H9 (cell line): ENCODE measurements around the gene UBAC2. TPM values are rescaled to one million over a fixed set of nuclear protein-coding genes. Genes with fewer than 3 reads are reported as not detected.

ENCODE experiments used
- DNase-seq: peaks from one replicate; pipeline ENCODE4 v3.0.0-alpha.2; 2017
- H2AFZ ChIP-seq: one replicate; pipeline ENCODE4 v1.6.1; 2013; ENCODE audit warnings: mild to moderate bottlenecking, low read length, control low read depth, moderate library complexity
- H2AK5ac ChIP-seq: 2 replicates; pipeline ENCODE4 v1.6.1; 2013; ENCODE audit warnings: low read length, control low read depth, mixed read lengths; ENCODE audit not compliant: insufficient read length
- H2BK120ac ChIP-seq: one replicate; pipeline ENCODE4 v1.6.1; 2013; ENCODE audit warnings: low read depth, mild to moderate bottlenecking, low read length, control low read depth, inconsistent platforms; ENCODE audit not compliant: poor library complexity, severe bottlenecking
- H2BK12ac ChIP-seq: 2 replicates; pipeline ENCODE4 v1.6.1; 2013; ENCODE audit warnings: low read length, control low read depth, mixed read lengths, low read depth; ENCODE audit not compliant: insufficient read length
- H2BK15ac ChIP-seq: 2 replicates; pipeline ENCODE4 v1.6.1; 2013; ENCODE audit warnings: low read depth, low read length, control low read depth
- H2BK20ac ChIP-seq: one replicate; pipeline ENCODE4 v1.6.1; 2013; ENCODE audit warnings: low read depth, mild to moderate bottlenecking, low read length, control low read depth, inconsistent platforms; ENCODE audit not compliant: poor library complexity, severe bottlenecking
- H2BK5ac ChIP-seq: 2 replicates; pipeline ENCODE4 v1.6.1; 2013; ENCODE audit warnings: low read length, control low read depth, mixed read lengths; ENCODE audit not compliant: insufficient read length
- H3K14ac ChIP-seq: 2 replicates; pipeline ENCODE4 v1.6.1; 2013; ENCODE audit warnings: low read length, control low read depth; ENCODE audit not compliant: insufficient read depth
- H3K18ac ChIP-seq: 2 replicates; pipeline ENCODE4 v1.6.1; 2013; ENCODE audit warnings: low read depth, mild to moderate bottlenecking, mixed read lengths, low read length, control low read depth; ENCODE audit not compliant: insufficient read length
- H3K23ac ChIP-seq: 2 replicates; pipeline ENCODE4 v1.6.1; 2013; ENCODE audit warnings: low read length, control low read depth, mixed read lengths, low read depth; ENCODE audit not compliant: insufficient read length
- H3K23me2 ChIP-seq: 2 replicates; pipeline ENCODE4 v1.6.1; 2013; ENCODE audit warnings: low read depth, mild to moderate bottlenecking, mixed read lengths, low read length, control low read depth; ENCODE audit not compliant: insufficient read length, poor library complexity, severe bottlenecking
- H3K27ac ChIP-seq: 2 replicates; pipeline ENCODE4 v1.5.1; 2013; ENCODE audit warnings: low read length, control low read depth, mixed read lengths, low read depth; ENCODE audit not compliant: insufficient read length
- H3K27me3 ChIP-seq: 2 replicates; pipeline ENCODE4 v1.6.1; 2013; ENCODE audit warnings: low read length, control low read depth, inconsistent platforms; ENCODE audit not compliant: insufficient read depth
- H3K4ac ChIP-seq: 2 replicates; pipeline ENCODE4 v1.6.1; 2013; ENCODE audit warnings: low read depth, mild to moderate bottlenecking, control low read depth, inconsistent platforms, low read length, moderate library complexity
- H3K4me1 ChIP-seq: 2 replicates; pipeline ENCODE4 v1.6.1; 2013; ENCODE audit warnings: low read length, control low read depth, inconsistent platforms; ENCODE audit not compliant: insufficient read depth
- H3K4me2 ChIP-seq: 2 replicates; pipeline ENCODE4 v1.6.1; 2013; ENCODE audit warnings: low read length, control low read depth, mixed read lengths; ENCODE audit not compliant: insufficient read length, insufficient read depth
- H3K56ac ChIP-seq: 2 replicates; pipeline ENCODE4 v1.6.1; 2013; ENCODE audit warnings: low read depth, mild to moderate bottlenecking, mixed read lengths, low read length, control low read depth; ENCODE audit not compliant: insufficient read length
- H3K79me1 ChIP-seq: 2 replicates; pipeline ENCODE4 v1.6.1; 2013; ENCODE audit warnings: low read depth, mild to moderate bottlenecking, moderate library complexity, low read length, control low read depth, inconsistent platforms; ENCODE audit not compliant: insufficient read depth, poor library complexity, severe bottlenecking
- H3K79me2 ChIP-seq: 2 replicates; pipeline ENCODE4 v1.6.1; 2013; ENCODE audit warnings: low read length, control low read depth, inconsistent platforms; ENCODE audit not compliant: insufficient read depth
- H3K9ac ChIP-seq: 2 replicates; pipeline ENCODE4 v1.6.1; 2013; ENCODE audit warnings: low read length, control low read depth, mixed read lengths; ENCODE audit not compliant: insufficient read length; ENCODE audit errors: extremely low read depth
- H3K9me3 ChIP-seq: one replicate; pipeline ENCODE4 v1.6.1; 2013; ENCODE audit warnings: low read depth, low read length, inconsistent platforms; ENCODE audit not compliant: control insufficient read depth
- H3T11ph ChIP-seq: one replicate; pipeline ENCODE4 v1.6.1; 2013; ENCODE audit warnings: mild to moderate bottlenecking, low read length, control low read depth, inconsistent platforms
- H4K20me1 ChIP-seq: one replicate; pipeline ENCODE4 v1.6.1; 2013; ENCODE audit not compliant: control insufficient read depth, insufficient read length, insufficient read depth
- H4K5ac ChIP-seq: 2 replicates; pipeline ENCODE4 v1.6.1; 2013; ENCODE audit warnings: low read depth, mild to moderate bottlenecking, mixed read lengths, low read length, control low read depth; ENCODE audit not compliant: insufficient read length
- H4K8ac ChIP-seq: replicated peaks from 2 replicates; pipeline ENCODE4 v1.6.1; 2013; ENCODE audit warnings: low read length, control low read depth, mixed read lengths, low read depth; ENCODE audit not compliant: insufficient read length
- H4K91ac ChIP-seq: 2 replicates; pipeline ENCODE4 v1.6.1; 2013; ENCODE audit warnings: low read depth, mild to moderate bottlenecking, moderate library complexity, mixed read lengths, low read length, control low read depth; ENCODE audit not compliant: insufficient read length
- H3K27ac Mint-ChIP-seq, 3 experiments: 2 replicates in 2 of 3; 3 replicates in 1 of 3; pipeline ENCODE4 v1.8.0; 2020 to 2021; ENCODE audit warnings: mixed read lengths in 3 of 3, mild to moderate bottlenecking in 1 of 3, moderate library complexity in 1 of 3
- H3K27me3 Mint-ChIP-seq: 2 replicates; pipeline ENCODE4 v1.8.0; 2021; ENCODE audit warnings: low read depth, mild to moderate bottlenecking, moderate library complexity, mixed read lengths
- H3K36me3 Mint-ChIP-seq, 3 experiments: 2 replicates in 2 of 3; 3 replicates in 1 of 3; pipeline ENCODE4 v1.8.0; 2020 to 2021; ENCODE audit warnings: low read depth in 3 of 3, mixed read lengths in 3 of 3; ENCODE audit not compliant: insufficient read depth in 1 of 3
- H3K4me1 Mint-ChIP-seq, 2 experiments: 2 replicates each; pipeline ENCODE4 v1.8.0; 2020; ENCODE audit warnings: mixed read lengths in 2 of 2
- H3K4me3 Mint-ChIP-seq, 2 experiments: 2 replicates in 1 of 2; 3 replicates in 1 of 2; pipeline ENCODE4 v1.8.0; 2020 to 2021; ENCODE audit warnings: mild to moderate bottlenecking in 2 of 2, mixed read lengths in 2 of 2, moderate library complexity in 1 of 2
- H3K9me3 Mint-ChIP-seq, 2 experiments: 2 replicates in 1 of 2; 3 replicates in 1 of 2; pipeline ENCODE4 v1.8.0; 2020; ENCODE audit warnings: mild to moderate bottlenecking in 2 of 2, mixed read lengths in 2 of 2, moderate library complexity in 1 of 2
- WGBS: extraction: QIAGEN DNeasy Blood & Tissue Kit; methylation state at CpG from one replicate; pipeline ENCODE4 v1.1.7; 2013; ENCODE audit warnings: missing lambda C conversion rate, low lambda C conversion rate, mixed read lengths; ENCODE audit not compliant: insufficient read length; ENCODE audit errors: extremely low coverage; 5-methylcytosine and 5-hydroxymethylcytosine counted together
- total RNA-seq: library from RNA; stranded (reverse); gene quantifications from 2 replicates; pipeline ENCODE4 v1.2.1, GENCODE V29; 2021
- TF ChIP-seq, protein P1 (sequence below): fragments of 200-600 bp; sonication (generic); conservative IDR thresholded peaks from 3 replicates; pipeline ENCODE4 v1.8.0; 2021; ENCODE audit warnings: antibody characterized with exemption, mild to moderate bottlenecking

The UBAC2 gene
- total RNA-seq, 1 experiment from 2014 or later = 52.3 TPM

DNA sequence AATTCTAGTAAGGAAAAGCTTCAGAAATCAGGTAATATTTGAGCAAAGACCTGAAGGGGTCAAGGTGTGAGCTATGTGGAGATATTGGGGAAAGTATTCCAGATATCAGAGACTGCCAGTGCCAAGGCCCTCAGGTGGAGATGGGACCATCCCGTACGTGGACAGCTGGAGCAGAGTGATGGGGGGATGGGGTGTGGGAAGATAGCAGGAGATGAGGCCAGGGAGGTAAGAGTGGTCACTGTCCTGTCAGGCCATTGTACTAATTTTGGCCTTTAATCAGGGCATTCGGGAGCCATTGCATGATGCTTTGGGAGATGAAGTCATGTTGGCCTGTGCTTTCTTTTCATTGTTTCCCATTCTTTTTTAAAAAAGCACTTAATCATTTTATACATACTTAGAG lies 70.6 kb downstream of the UBAC2 start:
- DNase-seq = no peak
- H3K4me1 Mint-ChIP-seq = peaks cover 3 to 6% of the 10 kb centered on the region in 2 experiments
- Histone ChIP-seq H3K18ac (no peak overlapping the region), H2BK12ac (no peak overlapping the region), H4K91ac (no peak overlapping the region), H4K8ac (no peak overlapping the region), H3K4ac (no peak overlapping the region), H3K9me3 (no peaks in the 10 kb centered on the region), H2BK20ac (no peak overlapping the region), H3K4me1 (no peaks in the 10 kb centered on the region; the same call in 1 of the 2 replicates), H2AK5ac (no peak overlapping the region), H3K79me2 (no peaks in the 10 kb centered on the region), H3K14ac (no peak overlapping the region), H2BK5ac (no peak overlapping the region), H2BK120ac (no peak overlapping the region), H4K5ac (no peak overlapping the region), H3K23me2 (no peaks in the 10 kb centered on the region), H3T11ph (no peak overlapping the region), H3K9ac (no peak overlapping the region), H3K27ac (no peak overlapping the region), H3K23ac (no peak overlapping the region), H3K4me2 (no peak overlapping the region), H2AFZ (no peak overlapping the region), H2BK15ac (no peak overlapping the region), H3K56ac (no peak overlapping the region), H4K20me1 (no peaks in the 10 kb centered on the region), H3K79me1 (peaks cover 9% of the 10 kb centered on the region), H3K27me3 (no peaks in the 10 kb centered on the region)
- H3K27ac Mint-ChIP-seq = no peak overlapping the region; a peak in 1 of 7 replicates
- TF ChIP-seq, protein P1, sequence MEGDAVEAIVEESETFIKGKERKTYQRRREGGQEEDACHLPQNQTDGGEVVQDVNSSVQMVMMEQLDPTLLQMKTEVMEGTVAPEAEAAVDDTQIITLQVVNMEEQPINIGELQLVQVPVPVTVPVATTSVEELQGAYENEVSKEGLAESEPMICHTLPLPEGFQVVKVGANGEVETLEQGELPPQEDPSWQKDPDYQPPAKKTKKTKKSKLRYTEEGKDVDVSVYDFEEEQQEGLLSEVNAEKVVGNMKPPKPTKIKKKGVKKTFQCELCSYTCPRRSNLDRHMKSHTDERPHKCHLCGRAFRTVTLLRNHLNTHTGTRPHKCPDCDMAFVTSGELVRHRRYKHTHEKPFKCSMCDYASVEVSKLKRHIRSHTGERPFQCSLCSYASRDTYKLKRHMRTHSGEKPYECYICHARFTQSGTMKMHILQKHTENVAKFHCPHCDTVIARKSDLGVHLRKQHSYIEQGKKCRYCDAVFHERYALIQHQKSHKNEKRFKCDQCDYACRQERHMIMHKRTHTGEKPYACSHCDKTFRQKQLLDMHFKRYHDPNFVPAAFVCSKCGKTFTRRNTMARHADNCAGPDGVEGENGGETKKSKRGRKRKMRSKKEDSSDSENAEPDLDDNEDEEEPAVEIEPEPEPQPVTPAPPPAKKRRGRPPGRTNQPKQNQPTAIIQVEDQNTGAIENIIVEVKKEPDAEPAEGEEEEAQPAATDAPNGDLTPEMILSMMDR = no peak
- H3K36me3 Mint-ChIP-seq = peaks cover 0 to 11% (median 4%) of the 10 kb centered on the region in 3 experiments; a peak in 3 of 7 replicates
- no peaks in the 10 kb centered on the region for H3K27me3 Mint-ChIP-seq
- no peak overlapping the region for H3K4me3 Mint-ChIP-seq
- no CpG with 5 or more reads among the region's 3 CpGs for WGBS
- peaks cover 3% of the 10 kb centered on the region in 2 experiments; a peak in 3 of 5 replicates for H3K9me3 Mint-ChIP-seq
